IPS-11a (cell line): Measurements from ENCODE around the gene WNT10A.

ENCODE experiments used
- H3K4me3 ChIP-seq: one replicate; pipeline ENCODE4 v1.5.1; 2013; ENCODE audit warnings: low read depth, low read length, control low read depth

WNT10A gene

GRCh38 chr2:218857371-218858137 is 23.1 kb upstream of the WNT10A start:
- H3K4me3 ChIP-seq, result no peak overlapping the region

- no peak overlapping the region for H3K4me3 ChIP-seq
These were observed 22.6 kb upstream of the WNT10A start for GRCh38 chr2:218858138-218858445.

GRCh38 chr2:218858671-218859555 is 21.7 kb upstream of the WNT10A start:
- H3K4me3 ChIP-seq, result peak overlapping the region; percentile 20

GRCh38 chr2:218859556-218859987 is 21.1 kb upstream of the WNT10A start, which contains the start of gene WNT6:
Gene WNT6 (plus strand): TSS chr2:218859805. CDS start chr2:218860038, 233 bp downstream.
- H3K4me3 ChIP-seq, result peak within 1 kb of the TSS; percentile 20

DNA sequence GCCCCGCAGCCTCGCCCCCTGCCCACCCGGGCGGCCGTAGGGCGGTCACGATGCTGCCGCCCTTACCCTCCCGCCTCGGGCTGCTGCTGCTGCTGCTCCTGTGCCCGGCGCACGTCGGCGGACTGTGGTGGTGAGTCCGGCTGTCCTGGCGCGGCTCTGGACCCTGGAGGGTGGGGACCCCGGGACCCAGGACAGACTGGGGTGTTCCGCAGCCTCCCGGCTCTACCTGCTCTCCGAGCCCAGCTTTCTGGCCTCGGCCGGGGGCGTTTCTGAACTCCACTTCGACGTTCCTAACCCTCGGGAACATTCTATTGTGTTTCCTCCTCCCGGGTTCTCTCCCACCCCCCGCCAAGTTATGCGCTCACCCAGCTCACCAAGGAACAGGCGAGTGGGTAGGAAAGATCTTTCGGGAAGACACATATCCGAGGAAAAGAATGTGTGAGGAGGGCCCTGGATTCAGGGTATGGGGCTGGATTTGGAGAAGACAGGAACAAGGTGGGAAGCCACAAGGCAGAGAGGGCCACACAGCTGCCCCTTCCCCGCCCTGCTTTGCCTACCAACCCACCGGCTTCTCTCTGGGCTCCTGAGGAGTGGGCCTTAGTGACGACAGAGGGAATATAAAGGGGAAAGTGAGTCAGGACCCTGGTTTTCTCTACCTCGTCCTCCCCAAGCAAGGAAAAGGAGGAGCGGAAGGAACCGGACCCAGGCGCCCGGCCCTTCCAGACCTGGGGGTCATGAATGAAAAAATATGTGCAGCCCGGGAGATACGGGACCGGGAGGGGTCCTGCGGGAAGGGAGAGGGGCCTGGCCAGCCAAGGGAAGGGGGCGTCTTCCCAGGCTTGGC is 20.4 kb upstream of the WNT10A start:
- peak overlapping the region; percentile 1 for H3K4me3 ChIP-seq

DNA sequence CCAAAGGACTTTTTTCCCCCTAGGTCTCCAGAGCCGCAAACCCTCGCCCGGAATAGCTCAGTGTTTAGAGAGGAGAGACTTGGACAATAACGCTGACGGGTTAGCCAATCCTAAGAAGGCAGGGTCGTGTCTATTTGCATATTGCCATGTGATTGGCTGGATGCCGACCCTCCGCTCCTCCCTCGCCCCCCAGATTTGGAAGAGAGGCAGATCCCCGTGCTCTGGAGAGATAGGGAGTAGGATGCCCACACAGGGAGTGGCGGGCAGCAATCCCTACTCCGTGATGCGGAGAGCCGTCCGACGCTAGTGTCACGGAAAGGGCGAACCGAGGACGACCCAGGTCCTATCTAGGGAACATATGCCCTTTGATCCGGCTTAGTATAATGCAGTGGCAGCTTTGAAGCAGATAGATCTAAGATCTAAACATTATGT is 19.7 kb upstream of the WNT10A start:
- no peak overlapping the region for H3K4me3 ChIP-seq

DNA sequence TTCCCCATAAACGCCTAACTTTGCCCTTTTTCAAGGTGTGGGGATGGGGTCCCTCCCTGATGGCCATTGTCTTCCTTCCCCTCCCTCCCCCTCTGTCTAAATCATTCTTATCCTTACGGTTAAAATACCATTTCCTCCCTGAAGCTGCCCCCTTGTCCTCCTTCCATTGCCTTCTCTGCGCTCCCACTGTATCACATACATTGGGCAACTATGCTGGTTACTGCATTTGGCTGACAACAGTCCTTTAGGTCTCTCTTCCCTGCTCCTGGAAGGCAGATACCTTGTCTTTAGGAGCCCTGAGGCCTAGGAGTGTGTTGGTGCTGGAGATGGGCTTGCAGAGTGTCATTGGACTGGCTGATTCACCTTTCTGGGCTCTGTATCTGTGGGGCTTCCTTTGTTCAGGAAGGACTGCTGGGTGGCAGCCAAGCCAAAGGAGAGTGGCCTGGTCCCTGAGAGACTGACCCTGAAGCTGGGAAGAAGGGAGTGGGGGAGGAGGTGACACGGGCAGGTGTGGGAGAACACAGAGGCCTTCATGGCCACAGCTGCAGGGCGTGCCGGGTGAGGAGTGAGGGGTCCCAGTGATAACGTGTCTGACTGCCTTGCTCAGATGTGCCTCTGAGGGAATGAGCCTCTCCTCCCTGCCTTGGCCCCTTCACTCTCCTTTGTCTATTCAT is 18.9 kb upstream of the WNT10A start:
- no peak overlapping the region for H3K4me3 ChIP-seq

GRCh38 chr2:218863021-218863520 is 17.6 kb upstream of the WNT10A start:
- no peak overlapping the region for H3K4me3 ChIP-seq

- H3K4me3 ChIP-seq, result no peak overlapping the region
These were observed 15.3 kb upstream of the WNT10A start for GRCh38 chr2:218865396-218865795.

DNA sequence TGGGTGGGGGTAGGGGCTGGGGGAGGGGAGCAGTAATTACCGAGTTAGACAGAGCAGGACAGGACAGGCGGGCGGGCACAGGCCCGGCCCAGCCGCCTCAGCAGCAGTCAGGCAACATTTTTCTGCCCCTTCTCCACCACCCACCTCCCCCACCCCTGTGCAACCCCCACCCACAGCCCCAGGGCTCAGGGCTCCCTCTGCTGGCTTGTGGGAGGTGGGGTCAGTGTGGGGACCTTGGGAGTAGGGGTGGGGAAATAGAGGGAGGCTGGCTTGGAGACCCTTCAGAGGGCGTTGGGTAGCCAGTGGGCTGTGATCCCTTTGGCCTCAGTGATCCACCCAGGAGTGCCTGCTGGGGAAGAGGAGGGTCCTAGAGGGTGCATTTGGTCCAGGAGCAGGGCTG is 14.7 kb upstream of the WNT10A start:
- no peak overlapping the region for H3K4me3 ChIP-seq

DNA sequence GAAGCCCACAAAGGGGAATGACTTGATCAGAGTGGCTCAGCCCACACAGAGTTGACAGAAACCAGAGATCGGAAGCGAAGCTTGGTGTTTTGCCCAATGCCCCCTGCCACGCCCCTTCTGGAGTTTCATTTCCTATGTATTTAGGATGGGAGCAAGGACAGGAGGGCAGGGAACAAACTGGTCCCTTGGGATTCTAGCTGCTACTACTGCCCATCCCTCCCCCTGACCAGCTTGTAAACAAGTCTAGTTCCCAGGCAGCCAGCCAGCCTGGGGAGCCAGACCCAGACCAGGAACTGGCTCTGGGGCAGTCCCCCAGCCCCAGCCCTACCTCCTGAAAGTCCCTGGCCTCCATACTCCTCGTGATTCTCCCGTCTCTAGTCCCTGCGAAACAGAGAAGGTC is 12.8 kb upstream of the WNT10A start:
- no peak overlapping the region for H3K4me3 ChIP-seq

- no peak overlapping the region for H3K4me3 ChIP-seq
These were observed 11.6 kb upstream of the WNT10A start for GRCh38 chr2:218869064-218869463.

GRCh38 chr2:218870984-218871344 is 9.7 kb upstream of the WNT10A start:
- H3K4me3 ChIP-seq, result no peak overlapping the region

DNA sequence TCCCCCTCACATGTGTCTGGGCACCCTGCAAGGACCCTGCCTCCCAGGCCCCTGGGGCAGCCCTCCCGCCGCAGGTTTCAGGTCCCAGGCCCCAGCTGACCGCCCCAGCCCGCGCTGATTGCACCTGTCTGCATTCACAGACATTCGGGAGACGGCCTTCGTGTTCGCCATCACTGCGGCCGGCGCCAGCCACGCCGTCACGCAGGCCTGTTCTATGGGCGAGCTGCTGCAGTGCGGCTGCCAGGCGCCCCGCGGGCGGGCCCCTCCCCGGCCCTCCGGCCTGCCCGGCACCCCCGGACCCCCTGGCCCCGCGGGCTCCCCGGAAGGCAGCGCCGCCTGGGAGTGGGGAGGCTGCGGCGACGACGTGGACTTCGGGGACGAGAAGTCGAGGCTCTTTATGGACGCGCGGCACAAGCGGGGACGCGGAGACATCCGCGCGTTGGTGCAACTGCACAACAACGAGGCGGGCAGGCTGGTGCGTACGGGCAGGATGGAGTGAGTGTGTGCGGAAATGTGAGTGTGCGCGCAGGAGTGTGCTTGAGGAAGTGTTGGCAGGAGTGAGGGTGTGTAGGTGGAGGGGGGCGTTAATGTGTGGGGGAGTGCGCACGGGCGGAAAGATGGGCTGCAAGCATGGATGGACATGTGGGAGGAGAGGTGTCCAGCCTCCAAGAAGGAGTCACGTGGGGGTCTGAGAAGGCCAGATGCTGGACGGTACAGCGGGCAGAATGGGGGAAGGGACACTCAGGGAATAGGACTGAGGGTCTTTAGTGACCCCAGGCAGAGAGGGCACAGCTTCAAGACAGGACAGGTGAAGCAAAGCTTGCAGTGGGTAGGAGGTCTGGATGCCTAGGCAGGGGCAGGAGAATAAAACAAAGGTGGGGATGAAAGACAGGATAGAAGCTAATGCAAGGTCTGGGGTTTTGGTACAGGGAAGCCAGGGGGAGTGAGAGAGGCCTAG is 9.0 kb upstream of the WNT10A start:
- H3K4me3 ChIP-seq, result no peak overlapping the region

- no peak overlapping the region for H3K4me3 ChIP-seq
These were observed 7.8 kb upstream of the WNT10A start for GRCh38 chr2:218872645-218873358.

DNA sequence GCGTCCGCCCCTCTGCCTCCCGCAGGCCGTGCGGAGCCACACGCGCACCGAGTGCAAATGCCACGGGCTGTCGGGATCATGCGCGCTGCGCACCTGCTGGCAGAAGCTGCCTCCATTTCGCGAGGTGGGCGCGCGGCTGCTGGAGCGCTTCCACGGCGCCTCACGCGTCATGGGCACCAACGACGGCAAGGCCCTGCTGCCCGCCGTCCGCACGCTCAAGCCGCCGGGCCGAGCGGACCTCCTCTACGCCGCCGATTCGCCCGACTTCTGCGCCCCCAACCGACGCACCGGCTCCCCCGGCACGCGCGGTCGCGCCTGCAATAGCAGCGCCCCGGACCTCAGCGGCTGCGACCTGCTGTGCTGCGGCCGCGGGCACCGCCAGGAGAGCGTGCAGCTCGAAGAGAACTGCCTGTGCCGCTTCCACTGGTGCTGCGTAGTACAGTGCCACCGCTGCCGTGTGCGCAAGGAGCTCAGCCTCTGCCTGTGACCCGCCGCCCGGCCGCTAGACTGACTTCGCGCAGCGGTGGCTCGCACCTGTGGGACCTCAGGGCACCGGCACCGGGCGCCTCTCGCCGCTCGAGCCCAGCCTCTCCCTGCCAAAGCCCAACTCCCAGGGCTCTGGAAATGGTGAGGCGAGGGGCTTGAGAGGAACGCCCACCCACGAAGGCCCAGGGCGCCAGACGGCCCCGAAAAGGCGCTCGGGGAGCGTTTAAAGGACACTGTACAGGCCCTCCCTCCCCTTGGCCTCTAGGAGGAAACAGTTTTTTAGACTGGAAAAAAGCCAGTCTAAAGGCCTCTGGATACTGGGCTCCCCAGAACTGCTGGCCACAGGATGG is 7.1 kb upstream of the WNT10A start:
- no peak overlapping the region for H3K4me3 ChIP-seq

GRCh38 chr2:218875692-218876246 is 4.9 kb upstream of the WNT10A start:
- no peak overlapping the region for H3K4me3 ChIP-seq
